Endothelial cell of umbilical vein (primary cell): Measurements from ENCODE around the gene PCLO. TPM values are rescaled to one million over a fixed set of nuclear protein-coding genes. Genes with fewer than 3 reads are reported as not detected.

Experiments
- BruUV-seq: library from RNA; stranded (reverse); fragments of 400-500 nt; replicated peaks from 2 replicates; lab custom pipeline; 2021; lab: Mats Ljungman, UMichigan
- CTCF ChIA-PET: fragments of 300-600, 350-600 bp; sonication (Branson Sonifier 250); formaldehyde crosslinking; loops from one replicate; lab custom pipeline; 2021; ENCODE audit warnings: antibody characterized with exemption, inconsistent platforms; lab: Charles Lee
- POLR2A ChIA-PET: fragments of 300-600, 350-600 bp; sonication (Branson Sonifier 250); formaldehyde crosslinking; loops from one replicate; lab custom pipeline; 2021; ENCODE audit warnings: antibody characterized with exemption, inconsistent platforms; lab: Charles Lee
- DNase-seq: peaks from one replicate; pipeline ENCODE4 v3.0.0-alpha.2; 2011; ENCODE audit warnings: low read depth, low spot score
- FAIRE-seq: peaks from 2 replicates; lab custom pipeline; 2011; peaks lifted over from hg19 to GRCh38; lab: Jason Lieb, UNC
- H2AFZ ChIP-seq: 2 replicates; pipeline ENCODE4 v1.6.0; 2012; ENCODE audit warnings: low read depth, low read length, control low read depth, inconsistent platforms
- H3K27ac ChIP-seq: 2 replicates; pipeline ENCODE4 v1.5.1; 2011; ENCODE audit warnings: low read depth, mild to moderate bottlenecking, control low read depth, low read length, moderate library complexity; ENCODE audit not compliant: insufficient read depth
- H3K27me3 ChIP-seq, 2 experiments: 2 replicates each; pipeline versions ENCODE4 v1.6.0 to v1.6.1; 2011; ENCODE audit warnings: low read length in 2 of 2, mixed read lengths in 1 of 2; ENCODE audit not compliant: control insufficient read depth in 2 of 2, insufficient read depth in 2 of 2
- H3K36me3 ChIP-seq, 2 experiments: 2 replicates in 1 of 2; 3 replicates in 1 of 2; pipeline ENCODE4 v1.5.1; 2011; ENCODE audit warnings: low read length in 2 of 2, mild to moderate bottlenecking in 1 of 2, moderate library complexity in 1 of 2; ENCODE audit not compliant: control insufficient read depth in 2 of 2, insufficient read depth in 2 of 2; ENCODE audit errors: extremely low read depth in 1 of 2
- H3K4me1 ChIP-seq: 3 replicates; pipeline ENCODE4 v1.5.1; 2011; ENCODE audit warnings: mild to moderate bottlenecking, low read length; ENCODE audit not compliant: control insufficient read depth, insufficient read depth; ENCODE audit errors: extremely low read depth
- H3K4me2 ChIP-seq: 2 replicates; pipeline ENCODE4 v1.6.1; 2011; ENCODE audit warnings: low read length, control low read depth, mixed read lengths; ENCODE audit not compliant: insufficient read depth
- H3K4me3 ChIP-seq, 3 experiments: fragments of 200-600 bp in 1 of 3; sonication (generic), shearing (Covaris generic) in 1 of 3; replicated peaks in 1 of 3; 2 replicates each; pipeline ENCODE4 v1.5.1; 2011 to 2016; ENCODE audit warnings: control low read depth in 3 of 3, low read length in 3 of 3, mild to moderate bottlenecking in 2 of 3, inconsistent platforms in 1 of 3, low read depth in 1 of 3, moderate library complexity in 1 of 3; ENCODE audit not compliant: insufficient read depth in 1 of 3
- H3K79me2 ChIP-seq: 2 replicates; pipeline ENCODE4 v1.6.0; 2012; ENCODE audit warnings: low read length, inconsistent platforms; ENCODE audit not compliant: control insufficient read depth, insufficient read depth
- H3K9ac ChIP-seq: replicated peaks from 2 replicates; pipeline ENCODE3; 2011; ENCODE audit warnings: low read length, control low read depth; ENCODE audit not compliant: insufficient read depth; ENCODE audit errors: extremely low read depth
- H3K9me1 ChIP-seq: replicated peaks from 3 replicates; pipeline ENCODE4 v1.6.0; 2011; ENCODE audit warnings: mild to moderate bottlenecking, low read length; ENCODE audit not compliant: control insufficient read depth, insufficient read depth; ENCODE audit errors: extremely low read depth
- H3K9me3 ChIP-seq: replicated peaks from 2 replicates; pipeline ENCODE4 v1.5.1; 2012; ENCODE audit warnings: low read length, inconsistent platforms; ENCODE audit not compliant: control insufficient read depth, insufficient read depth
- H4K20me1 ChIP-seq: replicated peaks from 2 replicates; pipeline ENCODE3; 2011; ENCODE audit warnings: mild to moderate bottlenecking, low read length; ENCODE audit not compliant: control insufficient read depth, insufficient read depth; ENCODE audit errors: extremely low read depth
- CTCF ChIP-seq, 2 donors: IDR thresholded peaks; 1 replicate in 1 of 2; 2 replicates in 1 of 2; pipeline ENCODE4 v1.5.1; 2011; ENCODE audit warnings: low read length in 2 of 2, mild to moderate bottlenecking in 2 of 2, moderate library complexity in 2 of 2, control low read depth in 1 of 2, inconsistent platforms in 1 of 2, low read depth in 1 of 2; ENCODE audit not compliant: insufficient read depth in 1 of 2; ENCODE audit errors: extremely low read depth in 1 of 2
- EZH2 ChIP-seq: IDR thresholded peaks from 2 replicates; pipeline ENCODE4 v1.6.1; 2012; ENCODE audit warnings: borderline replicate concordance, low read depth, mild to moderate bottlenecking, moderate library complexity, low read length, inconsistent platforms; ENCODE audit not compliant: severe bottlenecking
- FOS ChIP-seq: IDR thresholded peaks from 2 replicates; pipeline ENCODE4 v1.6.1; 2011; ENCODE audit warnings: mild to moderate bottlenecking, low read length, moderate library complexity, borderline replicate concordance; ENCODE audit not compliant: insufficient read depth
- GATA2 ChIP-seq: IDR thresholded peaks from 2 replicates; pipeline ENCODE4 v1.7.0; 2011; ENCODE audit warnings: low read depth, mild to moderate bottlenecking, moderate library complexity, mixed read lengths, low read length; ENCODE audit not compliant: insufficient read length, insufficient read depth
- JUN ChIP-seq: IDR thresholded peaks from 2 replicates; pipeline ENCODE4 v1.6.1; 2011; ENCODE audit warnings: borderline replicate concordance, low read depth; ENCODE audit not compliant: insufficient read length, insufficient read depth
- MAX ChIP-seq: IDR thresholded peaks from 2 replicates; pipeline ENCODE4 v1.6.1; 2011; ENCODE audit not compliant: insufficient read depth, insufficient read length
- MYC ChIP-seq: IDR thresholded peaks from one replicate; pipeline ENCODE4 v1.6.1; 2011; ENCODE audit warnings: mild to moderate bottlenecking, low read depth, low read length
- POLR2A ChIP-seq: IDR thresholded peaks from 2 replicates; pipeline ENCODE4 v1.6.1; 2012; ENCODE audit warnings: low read depth, mild to moderate bottlenecking, control low read depth, low read length
- POLR2AphosphoS5 ChIP-seq: IDR thresholded peaks from 2 replicates; pipeline ENCODE4 v1.6.1; 2012; ENCODE audit warnings: low read depth, mild to moderate bottlenecking, control low read depth, low read length, moderate library complexity; ENCODE audit not compliant: insufficient read depth
- dilution Hi-C: fragments of 300-500 bp; cut with MboI; formaldehyde crosslinking; loops from one replicate; pipeline ENCODE4 v1.15.0; 2019; ENCODE audit warnings: low sequenced_read_pairs; ENCODE audit not compliant: extremely low pct_ligation_motif_present
- intact Hi-C: fragments of 100-400 bp; cut with micrococcal nuclease; formaldehyde crosslinking; loops from one replicate; pipeline ENCODE4 v1.10.0; 2022
- polyA plus RNA-seq, 4 experiments: library from polyadenylated mRNA; depleted of rRNA in 3 of 4; stranded (reverse) in 3 of 4; unstranded in 1 of 4; fragments of >200 nt; gene quantifications; 2 replicates each; pipeline versions ENCODE4 v1.2.1 to v1.2.3, GENCODE V29; 2011 to 2012; ENCODE audit warnings: missing spikeins in 1 of 4
- total RNA-seq: library from RNA; stranded (reverse); gene quantifications from 2 replicates; pipeline ENCODE4 v1.2.3, GENCODE V29; 2021

Gene PCLO
- total and polyA plus RNA-seq, 2 donors (not counting 3 experiments of a cell fraction or from before 2014, with no cell fraction given), result 0.04 to 0.75 TPM

DNA sequence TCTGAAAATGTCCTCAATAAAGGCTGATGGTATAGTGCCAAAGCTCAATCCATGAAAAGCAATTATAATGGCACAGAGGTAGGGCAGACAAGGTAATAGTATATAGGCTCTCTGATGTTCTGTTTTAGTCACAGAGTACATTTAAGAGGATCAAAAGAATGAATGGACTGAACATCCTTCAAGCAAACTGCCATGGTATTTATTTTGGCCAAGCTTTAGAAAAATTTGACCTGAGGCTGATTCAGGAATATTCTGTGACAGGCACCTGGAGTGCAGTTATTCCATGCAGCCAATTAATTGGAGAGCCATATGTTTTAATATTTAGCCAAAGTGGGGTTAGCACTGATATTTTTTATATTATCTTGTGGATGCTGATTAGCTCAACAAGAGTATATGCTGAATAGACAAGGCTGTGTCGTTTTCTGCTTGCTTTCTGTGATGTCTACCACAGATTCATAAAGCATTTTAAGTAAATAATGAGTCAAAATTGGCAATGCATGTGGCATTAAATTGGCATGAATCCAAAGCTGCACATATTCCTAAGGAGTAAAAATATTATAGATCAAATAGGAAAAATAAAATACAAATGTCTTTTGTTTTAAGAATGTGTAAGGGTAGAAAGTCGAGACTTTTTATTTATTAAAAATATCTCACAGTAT, 177.4 kb downstream of the PCLO start:
- H3K4me1 ChIP-seq, result no peaks in the 10 kb centered on the region
- no peaks in the 10 kb centered on the region for H4K20me1 ChIP-seq
- DNase-seq, result no peak
- ChIA-PET CTCF (interaction anchor here (1.4 kb wide), 1 partner anchor 12 kb away, joined by 3 read pairs; no protein-coding TSS in a partner anchor), POLR2A (no interaction called here)
- H3K9me1 ChIP-seq, result no peaks in the 10 kb centered on the region
- FAIRE-seq, result no peak
- no peak overlapping the region for H3K4me3 ChIP-seq
- H2AFZ ChIP-seq, result no peak overlapping the region
- intact Hi-C loops, result no loop called here
- no TSS peak for BruUV-seq
- H3K79me2 ChIP-seq, result no peaks in the 10 kb centered on the region
- no peak overlapping the region for H3K27ac ChIP-seq
- H3K4me2 ChIP-seq, result no peak overlapping the region
- no peaks in the 10 kb centered on the region for H3K9me3 ChIP-seq
- dilution Hi-C loops, result no loop called here
- H3K9ac ChIP-seq, result no peak overlapping the region
- TF ChIP-seq FOS (no peak), GATA2 (no peak), JUN (no peak), CTCF (IDR thresholded peaks at IDR 0.05; ENCODE audit: extremely low read depth in 1 of 2, insufficient read depth in 1 of 2, low read depth in 1 of 2, low read length in 2 of 2) (no peak), MYC (no peak), EZH2 (no peak), MAX (no peak), POLR2AphosphoS5 (no peak), POLR2A (no peak)
- no peaks in the 10 kb centered on the region for H3K36me3 ChIP-seq
- H3K27me3 ChIP-seq, result no peaks in the 10 kb centered on the region
